ENCODE results near the gene ANKRD55. TPM values are rescaled to one million over a fixed set of nuclear protein-coding genes. Genes with fewer than 3 reads are reported as not detected.

Gene ANKRD55
- total and polyA plus RNA-seq, 4 donors: 0.37 to 1.9 (median 1.4) TPM

DNA sequence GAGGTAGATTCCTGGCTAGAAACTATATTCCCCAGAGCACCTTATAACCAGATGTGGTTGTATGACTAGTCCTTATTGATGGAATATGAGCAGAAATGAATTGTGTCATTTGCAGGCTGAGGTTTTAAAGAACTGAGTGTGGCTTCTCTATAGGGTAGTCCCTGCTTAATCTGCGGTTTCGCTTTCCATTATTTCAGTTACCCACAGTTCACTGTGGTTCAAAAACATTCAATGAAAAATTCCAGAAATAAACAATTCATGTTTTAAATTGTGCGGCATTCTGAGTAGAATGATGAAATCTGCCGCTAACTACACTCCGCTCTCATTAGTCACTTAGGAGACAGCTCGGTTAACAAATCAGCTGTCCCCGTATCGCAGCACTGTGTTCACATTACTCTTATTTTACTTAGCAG is 65.1 kb downstream of the ANKRD55 start:
- 91% methylated on average over 8 of the region's 8 CpGs for WGBS
- Histone ChIP-seq H3K36me3 (ENCODE audit: control insufficient read depth in 4 of 4, insufficient read depth in 3 of 4, low read depth in 1 of 4, low read length in 3 of 4) (no peaks in the 10 kb centered on the region), H3K27me3 (ENCODE audit: control insufficient read depth in 4 of 4, insufficient read depth in 4 of 4, low read length in 3 of 4) (no peaks in the 10 kb centered on the region), H3K9ac (ENCODE audit: low read depth in 1 of 2, low read length in 2 of 2) (no peak overlapping the region), H3K27ac (ENCODE audit: low read depth in 1 of 2, low read length in 2 of 2) (no peak overlapping the region), H3K4me1 (ENCODE audit: control insufficient read depth in 4 of 4, insufficient read depth in 4 of 4, low read length in 3 of 4) (no peaks in the 10 kb centered on the region), H3K9me3 (ENCODE audit: control insufficient read depth in 4 of 4, low read length in 3 of 4) (no peaks in the 10 kb centered on the region), H3K4me3 (ENCODE audit: low read depth in 1 of 3, low read length in 3 of 3) (no peak overlapping the region)
- DNase-seq (ENCODE audit: low spot score): no peak
- TF ChIP-seq NR2F2 (IDR thresholded peaks at IDR 0.05) (no peak), MAX (IDR thresholded peaks at IDR 0.05) (no peak), FOXA2 (IDR thresholded peaks at IDR 0.05) (no peak), RXRA (IDR thresholded peaks at IDR 0.05) (no peak), HNF4G (IDR thresholded peaks at IDR 0.05) (no peak), SP1 (IDR thresholded peaks at IDR 0.05) (no peak), ATF3 (IDR thresholded peaks at IDR 0.05) (no peak), EGR1 (IDR thresholded peaks at IDR 0.05; ENCODE audit: low read depth in 2 of 2) (no peak), REST (IDR thresholded peaks at IDR 0.05) (no peak), RAD21 (IDR thresholded peaks at IDR 0.05) (no peak), TAF1 (conservative IDR thresholded peaks at IDR 0.05) (no peak), HNF4A (conservative IDR thresholded peaks at IDR 0.05) (no peak), JUND (IDR thresholded peaks at IDR 0.05) (no peak), YY1 (IDR thresholded peaks at IDR 0.05) (no peak), ZBTB33 (IDR thresholded peaks at IDR 0.05) (no peak), GABPA (IDR thresholded peaks at IDR 0.05 in 1 of 2, conservative IDR thresholded peaks at IDR 0.05 in 1 of 2) (no peak), FOXA1 (IDR thresholded peaks at IDR 0.05) (no peak)

DNA sequence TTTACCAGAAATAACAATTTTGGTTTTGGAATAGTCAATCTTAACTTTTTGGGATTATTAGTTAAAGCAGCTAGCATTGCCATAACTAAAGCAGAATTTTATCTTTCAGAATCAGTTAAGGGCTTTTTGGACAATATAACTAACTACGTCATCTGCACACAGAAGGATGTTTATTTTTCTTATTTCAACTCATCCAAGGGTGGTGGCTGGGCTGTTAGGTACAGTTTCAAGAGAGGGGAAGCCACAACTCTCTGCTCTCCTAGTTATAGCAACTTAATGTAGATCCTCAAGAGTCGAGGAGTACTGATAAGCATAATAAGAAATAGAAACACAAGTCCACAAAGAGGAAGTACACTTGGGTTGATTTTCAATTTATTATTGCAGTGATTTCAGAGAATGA is 65.6 kb downstream of the ANKRD55 start:
- no peak for TF ChIP-seq HNF4G (IDR thresholded peaks at IDR 0.05)
- TF ChIP-seq REST (IDR thresholded peaks at IDR 0.05): no peak
- TF ChIP-seq SP1 (IDR thresholded peaks at IDR 0.05): no peak
- no peak for TF ChIP-seq JUND (IDR thresholded peaks at IDR 0.05)
- TF ChIP-seq NR2F2 (IDR thresholded peaks at IDR 0.05): no peak
- TF ChIP-seq MAX (IDR thresholded peaks at IDR 0.05): no peak
- no peak for TF ChIP-seq ZBTB33 (IDR thresholded peaks at IDR 0.05)
- TF ChIP-seq RXRA (IDR thresholded peaks at IDR 0.05): no peak
- TF ChIP-seq RAD21 (IDR thresholded peaks at IDR 0.05): no peak
- WGBS: 67% methylated on average over 2 of the region's 2 CpGs

More for the DNA sequence above, 65.6 kb downstream of the ANKRD55 start:
- Histone ChIP-seq H3K27ac (ENCODE audit: low read depth in 1 of 2, low read length in 2 of 2) (no peak overlapping the region), H3K4me3 (ENCODE audit: low read depth in 1 of 3, low read length in 3 of 3) (no peak overlapping the region), H3K9ac (ENCODE audit: low read depth in 1 of 2, low read length in 2 of 2) (no peak overlapping the region), H3K27me3 (ENCODE audit: control insufficient read depth in 4 of 4, insufficient read depth in 4 of 4, low read length in 3 of 4) (no peaks in the 10 kb centered on the region), H3K4me1 (ENCODE audit: control insufficient read depth in 4 of 4, insufficient read depth in 4 of 4, low read length in 3 of 4) (no peaks in the 10 kb centered on the region), H3K36me3 (ENCODE audit: control insufficient read depth in 4 of 4, insufficient read depth in 3 of 4, low read depth in 1 of 4, low read length in 3 of 4) (no peaks in the 10 kb centered on the region), H3K9me3 (ENCODE audit: control insufficient read depth in 4 of 4, low read length in 3 of 4) (no peaks in the 10 kb centered on the region)
- DNase-seq (ENCODE audit: low spot score): no peak
